H9 (cell line): ENCODE data around the gene SLC6A3. TPM values are rescaled to one million over a fixed set of nuclear protein-coding genes. Genes with fewer than 3 reads are reported as not detected.

Source experiments
- DNase-seq: peaks from one replicate; pipeline ENCODE4 v3.0.0-alpha.2; 2017
- H2AFZ ChIP-seq: one replicate; pipeline ENCODE4 v1.6.1; 2013; ENCODE audit warnings: mild to moderate bottlenecking, low read length, control low read depth, moderate library complexity
- H2AK5ac ChIP-seq: 2 replicates; pipeline ENCODE4 v1.6.1; 2013; ENCODE audit warnings: low read length, control low read depth, mixed read lengths; ENCODE audit not compliant: insufficient read length
- H2BK120ac ChIP-seq: one replicate; pipeline ENCODE4 v1.6.1; 2013; ENCODE audit warnings: low read depth, mild to moderate bottlenecking, low read length, control low read depth, inconsistent platforms; ENCODE audit not compliant: poor library complexity, severe bottlenecking
- H2BK12ac ChIP-seq: 2 replicates; pipeline ENCODE4 v1.6.1; 2013; ENCODE audit warnings: low read length, control low read depth, mixed read lengths, low read depth; ENCODE audit not compliant: insufficient read length
- H2BK15ac ChIP-seq: 2 replicates; pipeline ENCODE4 v1.6.1; 2013; ENCODE audit warnings: low read depth, low read length, control low read depth
- H2BK20ac ChIP-seq: one replicate; pipeline ENCODE4 v1.6.1; 2013; ENCODE audit warnings: low read depth, mild to moderate bottlenecking, low read length, control low read depth, inconsistent platforms; ENCODE audit not compliant: poor library complexity, severe bottlenecking
- H2BK5ac ChIP-seq: 2 replicates; pipeline ENCODE4 v1.6.1; 2013; ENCODE audit warnings: low read length, control low read depth, mixed read lengths; ENCODE audit not compliant: insufficient read length
- H3K14ac ChIP-seq: 2 replicates; pipeline ENCODE4 v1.6.1; 2013; ENCODE audit warnings: low read length, control low read depth; ENCODE audit not compliant: insufficient read depth
- H3K18ac ChIP-seq: 2 replicates; pipeline ENCODE4 v1.6.1; 2013; ENCODE audit warnings: low read depth, mild to moderate bottlenecking, mixed read lengths, low read length, control low read depth; ENCODE audit not compliant: insufficient read length
- H3K23ac ChIP-seq: 2 replicates; pipeline ENCODE4 v1.6.1; 2013; ENCODE audit warnings: low read length, control low read depth, mixed read lengths, low read depth; ENCODE audit not compliant: insufficient read length
- H3K23me2 ChIP-seq: 2 replicates; pipeline ENCODE4 v1.6.1; 2013; ENCODE audit warnings: low read depth, mild to moderate bottlenecking, mixed read lengths, low read length, control low read depth; ENCODE audit not compliant: insufficient read length, poor library complexity, severe bottlenecking
- H3K27ac ChIP-seq: 2 replicates; pipeline ENCODE4 v1.5.1; 2013; ENCODE audit warnings: low read length, control low read depth, mixed read lengths, low read depth; ENCODE audit not compliant: insufficient read length
- H3K27me3 ChIP-seq: 2 replicates; pipeline ENCODE4 v1.6.1; 2013; ENCODE audit warnings: low read length, control low read depth, inconsistent platforms; ENCODE audit not compliant: insufficient read depth
- H3K4ac ChIP-seq: 2 replicates; pipeline ENCODE4 v1.6.1; 2013; ENCODE audit warnings: low read depth, mild to moderate bottlenecking, control low read depth, inconsistent platforms, low read length, moderate library complexity
- H3K4me1 ChIP-seq: 2 replicates; pipeline ENCODE4 v1.6.1; 2013; ENCODE audit warnings: low read length, control low read depth, inconsistent platforms; ENCODE audit not compliant: insufficient read depth
- H3K4me2 ChIP-seq: 2 replicates; pipeline ENCODE4 v1.6.1; 2013; ENCODE audit warnings: low read length, control low read depth, mixed read lengths; ENCODE audit not compliant: insufficient read length, insufficient read depth
- H3K56ac ChIP-seq: 2 replicates; pipeline ENCODE4 v1.6.1; 2013; ENCODE audit warnings: low read depth, mild to moderate bottlenecking, mixed read lengths, low read length, control low read depth; ENCODE audit not compliant: insufficient read length
- H3K79me1 ChIP-seq: 2 replicates; pipeline ENCODE4 v1.6.1; 2013; ENCODE audit warnings: low read depth, mild to moderate bottlenecking, moderate library complexity, low read length, control low read depth, inconsistent platforms; ENCODE audit not compliant: insufficient read depth, poor library complexity, severe bottlenecking
- H3K79me2 ChIP-seq: 2 replicates; pipeline ENCODE4 v1.6.1; 2013; ENCODE audit warnings: low read length, control low read depth, inconsistent platforms; ENCODE audit not compliant: insufficient read depth
- H3K9ac ChIP-seq: 2 replicates; pipeline ENCODE4 v1.6.1; 2013; ENCODE audit warnings: low read length, control low read depth, mixed read lengths; ENCODE audit not compliant: insufficient read length; ENCODE audit errors: extremely low read depth
- H3K9me3 ChIP-seq: one replicate; pipeline ENCODE4 v1.6.1; 2013; ENCODE audit warnings: low read depth, low read length, inconsistent platforms; ENCODE audit not compliant: control insufficient read depth
- H3T11ph ChIP-seq: one replicate; pipeline ENCODE4 v1.6.1; 2013; ENCODE audit warnings: mild to moderate bottlenecking, low read length, control low read depth, inconsistent platforms
- H4K20me1 ChIP-seq: one replicate; pipeline ENCODE4 v1.6.1; 2013; ENCODE audit not compliant: control insufficient read depth, insufficient read length, insufficient read depth
- H4K5ac ChIP-seq: 2 replicates; pipeline ENCODE4 v1.6.1; 2013; ENCODE audit warnings: low read depth, mild to moderate bottlenecking, mixed read lengths, low read length, control low read depth; ENCODE audit not compliant: insufficient read length
- H4K8ac ChIP-seq: replicated peaks from 2 replicates; pipeline ENCODE4 v1.6.1; 2013; ENCODE audit warnings: low read length, control low read depth, mixed read lengths, low read depth; ENCODE audit not compliant: insufficient read length
- H4K91ac ChIP-seq: 2 replicates; pipeline ENCODE4 v1.6.1; 2013; ENCODE audit warnings: low read depth, mild to moderate bottlenecking, moderate library complexity, mixed read lengths, low read length, control low read depth; ENCODE audit not compliant: insufficient read length
- H3K27ac Mint-ChIP-seq, 3 experiments: 2 replicates in 2 of 3; 3 replicates in 1 of 3; pipeline ENCODE4 v1.8.0; 2020 to 2021; ENCODE audit warnings: mixed read lengths in 3 of 3, mild to moderate bottlenecking in 1 of 3, moderate library complexity in 1 of 3
- H3K27me3 Mint-ChIP-seq: 2 replicates; pipeline ENCODE4 v1.8.0; 2021; ENCODE audit warnings: low read depth, mild to moderate bottlenecking, moderate library complexity, mixed read lengths
- H3K36me3 Mint-ChIP-seq, 3 experiments: 2 replicates in 2 of 3; 3 replicates in 1 of 3; pipeline ENCODE4 v1.8.0; 2020 to 2021; ENCODE audit warnings: low read depth in 3 of 3, mixed read lengths in 3 of 3; ENCODE audit not compliant: insufficient read depth in 1 of 3
- H3K4me1 Mint-ChIP-seq, 2 experiments: 2 replicates each; pipeline ENCODE4 v1.8.0; 2020; ENCODE audit warnings: mixed read lengths in 2 of 2
- H3K4me3 Mint-ChIP-seq, 2 experiments: 2 replicates in 1 of 2; 3 replicates in 1 of 2; pipeline ENCODE4 v1.8.0; 2020 to 2021; ENCODE audit warnings: mild to moderate bottlenecking in 2 of 2, mixed read lengths in 2 of 2, moderate library complexity in 1 of 2
- H3K9me3 Mint-ChIP-seq, 2 experiments: 2 replicates in 1 of 2; 3 replicates in 1 of 2; pipeline ENCODE4 v1.8.0; 2020; ENCODE audit warnings: mild to moderate bottlenecking in 2 of 2, mixed read lengths in 2 of 2, moderate library complexity in 1 of 2
- WGBS: extraction: QIAGEN DNeasy Blood & Tissue Kit; methylation state at CpG from one replicate; pipeline ENCODE4 v1.1.7; 2013; ENCODE audit warnings: missing lambda C conversion rate, low lambda C conversion rate, mixed read lengths; ENCODE audit not compliant: insufficient read length; ENCODE audit errors: extremely low coverage; 5-methylcytosine and 5-hydroxymethylcytosine counted together
- total RNA-seq: library from RNA; stranded (reverse); gene quantifications from 2 replicates; pipeline ENCODE4 v1.2.1, GENCODE V29; 2021
- TF ChIP-seq, protein P1 (sequence below): fragments of 200-600 bp; sonication (generic); conservative IDR thresholded peaks from 3 replicates; pipeline ENCODE4 v1.8.0; 2021; ENCODE audit warnings: antibody characterized with exemption, mild to moderate bottlenecking

The SLC6A3 gene
- total RNA-seq, 1 experiment from 2014 or later: 0.61 TPM

DNA sequence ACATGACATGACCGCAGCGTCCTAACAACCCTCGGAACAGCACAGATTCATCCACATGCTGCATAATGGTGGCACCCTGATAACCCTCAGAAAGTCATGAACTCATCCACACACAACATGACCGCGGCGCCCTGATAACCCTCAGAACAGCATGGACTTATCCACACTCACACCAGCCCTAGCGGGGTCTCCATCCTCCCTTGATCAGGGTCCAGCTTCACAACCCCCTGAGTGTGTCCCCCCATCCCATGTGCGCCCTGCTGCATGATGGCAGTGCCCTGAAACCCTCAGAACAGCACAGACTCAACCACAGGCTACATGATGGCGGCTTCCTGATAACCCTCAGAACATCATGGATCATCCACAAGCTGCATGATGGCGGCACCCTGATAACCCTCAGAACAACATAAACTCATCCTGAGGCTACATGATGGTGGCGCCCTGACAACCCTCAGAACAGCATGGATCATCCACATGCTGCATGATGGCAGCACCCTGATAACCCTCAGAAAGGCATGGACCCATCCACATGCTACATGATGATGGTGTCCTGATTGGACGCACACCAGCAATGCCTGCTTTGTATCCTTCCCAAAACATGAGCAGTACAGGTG lies 28.3 kb downstream of the SLC6A3 start:
- no peak overlapping the region for H3K56ac ChIP-seq
- Mint-ChIP-seq H3K9me3 (peaks cover 3% of the 10 kb centered on the region in 2 experiments; a peak in 4 of 5 replicates), H3K36me3 (no peaks in the 10 kb centered on the region; a peak in 1 of 7 replicates), H3K27me3 (peaks cover 10% of the 10 kb centered on the region), H3K4me3 (no peak overlapping the region; a peak in 1 of 5 replicates), H3K4me1 (peaks cover 14 to 20% of the 10 kb centered on the region in 2 experiments), H3K27ac (0 out of 7 replicates have a peak overlapping the region, but pooled peaks of 1 of the 3 experiments have one; percentile 54)
- no peak overlapping the region for H4K8ac ChIP-seq
- H3K4me2 ChIP-seq: no peak overlapping the region
- no peaks in the 10 kb centered on the region for H3K79me1 ChIP-seq
- no peak overlapping the region for H3K9ac ChIP-seq
- H4K5ac ChIP-seq: no peak overlapping the region
- H3K4ac ChIP-seq: no peak overlapping the region
- no peaks in the 10 kb centered on the region for H3K9me3 ChIP-seq
- no peak overlapping the region for H3K27ac ChIP-seq
- H2BK5ac ChIP-seq: no peak overlapping the region
- H2BK20ac ChIP-seq: no peak overlapping the region
- H3K4me1 ChIP-seq: peaks cover 3% of the 10 kb centered on the region; the same call in 1 of the 2 replicates
- DNase-seq: no peak
- TF ChIP-seq, protein P1, sequence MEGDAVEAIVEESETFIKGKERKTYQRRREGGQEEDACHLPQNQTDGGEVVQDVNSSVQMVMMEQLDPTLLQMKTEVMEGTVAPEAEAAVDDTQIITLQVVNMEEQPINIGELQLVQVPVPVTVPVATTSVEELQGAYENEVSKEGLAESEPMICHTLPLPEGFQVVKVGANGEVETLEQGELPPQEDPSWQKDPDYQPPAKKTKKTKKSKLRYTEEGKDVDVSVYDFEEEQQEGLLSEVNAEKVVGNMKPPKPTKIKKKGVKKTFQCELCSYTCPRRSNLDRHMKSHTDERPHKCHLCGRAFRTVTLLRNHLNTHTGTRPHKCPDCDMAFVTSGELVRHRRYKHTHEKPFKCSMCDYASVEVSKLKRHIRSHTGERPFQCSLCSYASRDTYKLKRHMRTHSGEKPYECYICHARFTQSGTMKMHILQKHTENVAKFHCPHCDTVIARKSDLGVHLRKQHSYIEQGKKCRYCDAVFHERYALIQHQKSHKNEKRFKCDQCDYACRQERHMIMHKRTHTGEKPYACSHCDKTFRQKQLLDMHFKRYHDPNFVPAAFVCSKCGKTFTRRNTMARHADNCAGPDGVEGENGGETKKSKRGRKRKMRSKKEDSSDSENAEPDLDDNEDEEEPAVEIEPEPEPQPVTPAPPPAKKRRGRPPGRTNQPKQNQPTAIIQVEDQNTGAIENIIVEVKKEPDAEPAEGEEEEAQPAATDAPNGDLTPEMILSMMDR: no peak
- no peaks in the 10 kb centered on the region for H4K20me1 ChIP-seq
- H2BK12ac ChIP-seq: no peak overlapping the region
- WGBS: no CpG with 5 or more reads among the region's 12 CpGs
- H3K23me2 ChIP-seq: peaks cover 4% of the 10 kb centered on the region
- no peaks in the 10 kb centered on the region for H3K27me3 ChIP-seq
- H3K79me2 ChIP-seq: no peaks in the 10 kb centered on the region
- H2AK5ac ChIP-seq: no peak overlapping the region
- H3K14ac ChIP-seq: no peak overlapping the region
- H2AFZ ChIP-seq: no peak overlapping the region
- H4K91ac ChIP-seq: no peak overlapping the region
- no peak overlapping the region for H2BK120ac ChIP-seq
- no peak overlapping the region for H3T11ph ChIP-seq
- no peak overlapping the region for H3K23ac ChIP-seq
- H3K18ac ChIP-seq: no peak overlapping the region
- H2BK15ac ChIP-seq: no peak overlapping the region
